HepG2 (cell line): ENCODE measurements around the gene GAPDH. TPM values are rescaled to one million over a fixed set of nuclear protein-coding genes. Genes with fewer than 3 reads are reported as not detected.
A peak's percentile ranks its signal among the peaks of the same experiment; 100 is the strongest.

Experiments
- CENPT ChIP-seq: sonication (generic); formaldehyde crosslinking; IDR thresholded peaks from 2 replicates; pipeline ENCODE4 v1.8.0; 2022; ENCODE audit warnings: low read depth, mild to moderate bottlenecking, moderate library complexity, missing genetic modification reagents
- ETV6 ChIP-seq: sonication (generic); formaldehyde crosslinking; conservative IDR thresholded peaks from 2 replicates; pipeline ENCODE4 v1.4.0; 2020; ENCODE audit warnings: missing genetic modification reagents
- GFI1 ChIP-seq: sonication (generic); formaldehyde crosslinking; IDR thresholded peaks from 2 replicates; pipeline ENCODE4 v1.5.0; 2020; ENCODE audit warnings: missing genetic modification reagents, mild to moderate bottlenecking, borderline replicate concordance
- HNF1A ChIP-seq, 2 experiments: sonication (generic) in 1 of 2; formaldehyde crosslinking in 1 of 2; IDR thresholded peaks; 2 replicates each; pipeline versions ENCODE4 v1.4.0 to v1.6.1; 2016 to 2020; ENCODE audit warnings: borderline replicate concordance in 1 of 2, low read depth in 1 of 2, mild to moderate bottlenecking in 1 of 2, missing genetic modification reagents in 1 of 2
- ZBTB33 ChIP-seq: sonication (generic); formaldehyde crosslinking; IDR thresholded peaks from 2 replicates; pipeline ENCODE4 v1.4.0; 2020; ENCODE audit warnings: missing genetic modification reagents
- ZNF251 ChIP-seq: sonication (generic); formaldehyde crosslinking; IDR thresholded peaks from 2 replicates; pipeline ENCODE4 v1.9.0; 2021; ENCODE audit warnings: mild to moderate bottlenecking, missing genetic modification reagents
- ZSCAN31 ChIP-seq: sonication (generic); formaldehyde crosslinking; IDR thresholded peaks from 2 replicates; pipeline ENCODE4 v1.5.0; 2020; ENCODE audit warnings: low read depth, mild to moderate bottlenecking, missing genetic modification reagents
- polyA plus RNA-seq, 8 experiments: library from polyadenylated mRNA; depleted of rRNA in 3 of 8; stranded (reverse) in 7 of 8; unstranded in 1 of 8; fragments of >200 nt; fragmentation: Illumina TruSeq in 4 of 8; extraction: Trizol in 4 of 8; gene quantifications; 2 replicates each; pipeline versions ENCODE4 v1.2.1 to v1.2.3, GENCODE V29; 2011 to 2016; ENCODE audit warnings: low read depth in 4 of 8, missing spikeins in 1 of 8, mixed read lengths in 1 of 8; ENCODE audit not compliant: insufficient read depth in 1 of 8
- total RNA-seq, 5 experiments: library from RNA; depleted of rRNA; stranded (reverse); fragments of >200 nt; fragmentation: Illumina TruSeq; extraction: Trizol; gene quantifications; 2 replicates each; pipeline ENCODE4 v1.2.3, GENCODE V29; 2016; ENCODE audit warnings: low read depth in 1 of 5
- TF ChIP-seq, protein P1 (sequence below), 2 experiments: sonication (generic) in 1 of 2; formaldehyde crosslinking in 1 of 2; IDR thresholded peaks; 2 replicates each; pipeline versions ENCODE4 v1.6.1 to v1.9.0; 2014 to 2022; ENCODE audit warnings: antibody characterized with exemption in 1 of 2, borderline replicate concordance in 1 of 2, inconsistent platforms in 1 of 2, low read depth in 1 of 2, missing genetic modification reagents in 1 of 2
- TF ChIP-seq, protein P2 (sequence below): sonication (generic); formaldehyde crosslinking; IDR thresholded peaks from 2 replicates; pipeline ENCODE4 v1.5.0; 2020; ENCODE audit warnings: mild to moderate bottlenecking, missing genetic modification reagents, borderline replicate concordance

The GAPDH gene
- total and polyA plus RNA-seq, 2 of the 13 experiments (the other 11 are each of a cell fraction or from before 2014, with no cell fraction given), result 3,038 to 12,722 TPM

GRCh38 chr12:6533923-6534694 lies at the start of gene GAPDH (continued):
- TF ChIP-seq, protein P1, sequence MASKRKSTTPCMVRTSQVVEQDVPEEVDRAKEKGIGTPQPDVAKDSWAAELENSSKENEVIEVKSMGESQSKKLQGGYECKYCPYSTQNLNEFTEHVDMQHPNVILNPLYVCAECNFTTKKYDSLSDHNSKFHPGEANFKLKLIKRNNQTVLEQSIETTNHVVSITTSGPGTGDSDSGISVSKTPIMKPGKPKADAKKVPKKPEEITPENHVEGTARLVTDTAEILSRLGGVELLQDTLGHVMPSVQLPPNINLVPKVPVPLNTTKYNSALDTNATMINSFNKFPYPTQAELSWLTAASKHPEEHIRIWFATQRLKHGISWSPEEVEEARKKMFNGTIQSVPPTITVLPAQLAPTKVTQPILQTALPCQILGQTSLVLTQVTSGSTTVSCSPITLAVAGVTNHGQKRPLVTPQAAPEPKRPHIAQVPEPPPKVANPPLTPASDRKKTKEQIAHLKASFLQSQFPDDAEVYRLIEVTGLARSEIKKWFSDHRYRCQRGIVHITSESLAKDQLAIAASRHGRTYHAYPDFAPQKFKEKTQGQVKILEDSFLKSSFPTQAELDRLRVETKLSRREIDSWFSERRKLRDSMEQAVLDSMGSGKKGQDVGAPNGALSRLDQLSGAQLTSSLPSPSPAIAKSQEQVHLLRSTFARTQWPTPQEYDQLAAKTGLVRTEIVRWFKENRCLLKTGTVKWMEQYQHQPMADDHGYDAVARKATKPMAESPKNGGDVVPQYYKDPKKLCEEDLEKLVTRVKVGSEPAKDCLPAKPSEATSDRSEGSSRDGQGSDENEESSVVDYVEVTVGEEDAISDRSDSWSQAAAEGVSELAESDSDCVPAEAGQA (IDR thresholded peaks at IDR 0.05; ENCODE audit: low read depth), result 0 out of 2 replicates have a peak, but pooled peaks have one; percentile 10
- TF ChIP-seq, protein P1 (CRISPR knock-in tag; IDR thresholded peaks at IDR 0.05; ENCODE audit: borderline replicate concordance), result peak; percentile 79; the same call in 1 of the 2 replicates
- TF ChIP-seq ZNF251 (0 out of 2 replicates have a peak, but pooled peaks have one; percentile 32), HNF1A (IDR thresholded peaks at IDR 0.05; ENCODE audit: low read depth) (no peak), HNF1A (CRISPR knock-in tag; IDR thresholded peaks at IDR 0.05; ENCODE audit: borderline replicate concordance) (peak; percentile 35; the same call in 1 of the 2 replicates), ETV6 (CRISPR knock-in tag) (peak; percentile 84; the same call in 1 of the 2 replicates), CENPT (CRISPR knock-in tag) (no peak), GFI1 (CRISPR knock-in tag) (peak; percentile 34; the same call in 1 of the 2 replicates), ZSCAN31 (CRISPR knock-in tag) (no peak; the same call in 1 of the 2 replicates), ZBTB33 (CRISPR knock-in tag) (no peak)
- TF ChIP-seq, protein P2, sequence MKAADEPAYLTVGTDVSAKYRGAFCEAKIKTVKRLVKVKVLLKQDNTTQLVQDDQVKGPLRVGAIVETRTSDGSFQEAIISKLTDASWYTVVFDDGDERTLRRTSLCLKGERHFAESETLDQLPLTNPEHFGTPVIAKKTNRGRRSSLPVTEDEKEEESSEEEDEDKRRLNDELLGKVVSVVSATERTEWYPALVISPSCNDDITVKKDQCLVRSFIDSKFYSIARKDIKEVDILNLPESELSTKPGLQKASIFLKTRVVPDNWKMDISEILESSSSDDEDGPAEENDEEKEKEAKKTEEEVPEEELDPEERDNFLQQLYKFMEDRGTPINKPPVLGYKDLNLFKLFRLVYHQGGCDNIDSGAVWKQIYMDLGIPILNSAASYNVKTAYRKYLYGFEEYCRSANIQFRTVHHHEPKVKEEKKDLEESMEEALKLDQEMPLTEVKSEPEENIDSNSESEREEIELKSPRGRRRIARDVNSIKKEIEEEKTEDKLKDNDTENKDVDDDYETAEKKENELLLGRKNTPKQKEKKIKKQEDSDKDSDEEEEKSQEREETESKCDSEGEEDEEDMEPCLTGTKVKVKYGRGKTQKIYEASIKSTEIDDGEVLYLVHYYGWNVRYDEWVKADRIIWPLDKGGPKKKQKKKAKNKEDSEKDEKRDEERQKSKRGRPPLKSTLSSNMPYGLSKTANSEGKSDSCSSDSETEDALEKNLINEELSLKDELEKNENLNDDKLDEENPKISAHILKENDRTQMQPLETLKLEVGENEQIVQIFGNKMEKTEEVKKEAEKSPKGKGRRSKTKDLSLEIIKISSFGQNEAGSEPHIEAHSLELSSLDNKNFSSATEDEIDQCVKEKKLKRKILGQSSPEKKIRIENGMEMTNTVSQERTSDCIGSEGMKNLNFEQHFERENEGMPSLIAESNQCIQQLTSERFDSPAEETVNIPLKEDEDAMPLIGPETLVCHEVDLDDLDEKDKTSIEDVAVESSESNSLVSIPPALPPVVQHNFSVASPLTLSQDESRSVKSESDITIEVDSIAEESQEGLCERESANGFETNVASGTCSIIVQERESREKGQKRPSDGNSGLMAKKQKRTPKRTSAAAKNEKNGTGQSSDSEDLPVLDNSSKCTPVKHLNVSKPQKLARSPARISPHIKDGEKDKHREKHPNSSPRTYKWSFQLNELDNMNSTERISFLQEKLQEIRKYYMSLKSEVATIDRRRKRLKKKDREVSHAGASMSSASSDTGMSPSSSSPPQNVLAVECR (CRISPR knock-in tag), result peak; percentile 74; the same call in 1 of the 2 replicates
